K562 (cell line): ENCODE measurements around the gene ATE1. TPM values are rescaled to one million over a fixed set of nuclear protein-coding genes. Genes with fewer than 3 reads are reported as not detected.

Experiments used
- ATAC-seq: fragments of 200-7000 bp; cut with Tn5 transposase; 3 replicates; pipeline ENCODE4 v1.9.1; 2020; ENCODE audit warnings: moderate library complexity
- BruUV-seq: library from RNA; stranded (reverse); fragments of 400-500 nt; replicated peaks from 2 replicates; lab custom pipeline; 2021; lab: Mats Ljungman, UMichigan
- CTCF ChIA-PET: fragments of 300-600 bp; formaldehyde crosslinking; extraction: SDS; loops from one replicate; lab custom pipeline; 2021; ENCODE audit warnings: low intra/inter-chr PET ratio; lab: Yijun Ruan, JAX
- POLR2A ChIA-PET: fragments of 300-600, 350-650 bp; sonication (Branson Sonifier 250); formaldehyde crosslinking; extraction: SDS; loops from one replicate; lab custom pipeline; 2021; ENCODE audit warnings: antibody characterized with exemption, inconsistent platforms; lab: Yijun Ruan, JAX
- DNase-seq, 4 experiments: peaks; one replicate each; pipeline versions ENCODE4 v3.0.0 to v3.0.0-alpha.2; 2011 to 2018; ENCODE audit warnings: low spot score in 3 of 4, mixed read lengths in 3 of 4; ENCODE audit errors: extremely low read depth in 1 of 4
- FAIRE-seq: peaks from 2 replicates; lab custom pipeline; 2011; peaks lifted over from hg19 to GRCh38; lab: Jason Lieb, UNC
- H2AFZ ChIP-seq: 2 replicates; pipeline ENCODE4 v1.6.0; 2011; ENCODE audit warnings: low read depth, low read length, control low read depth, inconsistent platforms
- H3K27ac ChIP-seq: fragments of 200-600 bp; 3 replicates; pipeline ENCODE4 v1.8.0; 2011; ENCODE audit warnings: low read depth, mild to moderate bottlenecking, control low read depth, inconsistent platforms, low read length, moderate library complexity, mixed read lengths; ENCODE audit errors: extremely low read depth
- H3K27me3 ChIP-seq, 2 experiments: fragments of 300-600 bp in 1 of 2; 2 replicates in 1 of 2; 3 replicates in 1 of 2; pipeline versions ENCODE4 v1.6.0 to v1.8.0; 2011; ENCODE audit warnings: inconsistent platforms in 2 of 2, low read length in 2 of 2, mild to moderate bottlenecking in 1 of 2, mixed read lengths in 1 of 2, moderate library complexity in 1 of 2; ENCODE audit not compliant: control insufficient read depth in 2 of 2, insufficient read depth in 2 of 2
- H3K36me3 ChIP-seq: fragments of 300-600 bp; 3 replicates; pipeline ENCODE4 v1.8.0; 2011; ENCODE audit warnings: mild to moderate bottlenecking, low read length, inconsistent platforms; ENCODE audit not compliant: control insufficient read depth, insufficient read depth
- H3K4me1 ChIP-seq, 2 experiments: fragments of 200-600 bp in 1 of 2; replicated peaks in 1 of 2; 2 replicates in 1 of 2; 3 replicates in 1 of 2; pipeline versions ENCODE4 v1.5.1 to v1.8.0; 2011; ENCODE audit warnings: inconsistent platforms in 2 of 2, low read length in 2 of 2, mild to moderate bottlenecking in 1 of 2, mixed read lengths in 1 of 2, moderate library complexity in 1 of 2; ENCODE audit not compliant: control insufficient read depth in 2 of 2, insufficient read depth in 2 of 2
- H3K4me2 ChIP-seq: 2 replicates; pipeline ENCODE4 v1.6.1; 2011; ENCODE audit warnings: low read length, control low read depth, inconsistent platforms, mixed read lengths; ENCODE audit not compliant: insufficient read depth
- H3K4me3 ChIP-seq: fragments of 200-600 bp; sonication (generic), shearing (Covaris generic); 2 replicates; pipeline ENCODE4 v1.5.1; 2016; ENCODE audit warnings: control low read depth, inconsistent platforms
- H3K79me2 ChIP-seq: fragments of 200-600 bp; 3 replicates; pipeline ENCODE4 v1.8.0; 2011; ENCODE audit warnings: low read length, inconsistent platforms; ENCODE audit not compliant: control insufficient read depth, insufficient read depth
- H3K9ac ChIP-seq, 2 experiments: 2 replicates each; pipeline versions ENCODE4 v1.6.0 to v1.6.1; 2011; ENCODE audit warnings: low read depth in 2 of 2, low read length in 2 of 2, control low read depth in 1 of 2, inconsistent platforms in 1 of 2, mild to moderate bottlenecking in 1 of 2, mixed read lengths in 1 of 2; ENCODE audit not compliant: insufficient read depth in 1 of 2
- H3K9me1 ChIP-seq: one replicate; pipeline ENCODE4 v1.6.0; 2011; ENCODE audit warnings: inconsistent platforms, mild to moderate bottlenecking, low read length, moderate library complexity; ENCODE audit not compliant: control insufficient read depth, insufficient read depth
- H3K9me3 ChIP-seq: replicated peaks from 2 replicates; pipeline ENCODE4 v1.5.1; 2011; ENCODE audit warnings: low read depth, low read length, inconsistent platforms; ENCODE audit not compliant: control insufficient read depth, insufficient read depth
- H4K20me1 ChIP-seq: replicated peaks from 2 replicates; pipeline ENCODE4 v1.6.1; 2011; ENCODE audit warnings: low read length, inconsistent platforms, mixed read lengths; ENCODE audit not compliant: control insufficient read depth, insufficient read depth
- CBX2 ChIP-seq: fragments of 200-600 bp; sonication (generic); IDR thresholded peaks from one replicate; pipeline ENCODE4 v1.6.1; 2012; ENCODE audit warnings: mild to moderate bottlenecking, low read length, inconsistent platforms; ENCODE audit not compliant: insufficient read depth, poor library complexity, severe bottlenecking
- ILK ChIP-seq: fragments of 450-650 bp; IDR thresholded peaks from 2 replicates; pipeline ENCODE4 v1.6.1; 2016; ENCODE audit warnings: missing genetic modification characterization, low read depth, mild to moderate bottlenecking, missing compliant biosample characterization, moderate library complexity, borderline replicate concordance
- KLF13 ChIP-seq: fragments of 450-650 bp; IDR thresholded peaks from 2 replicates; pipeline ENCODE4 v1.6.1; 2016; ENCODE audit warnings: missing genetic modification characterization, low read depth, mild to moderate bottlenecking, missing compliant biosample characterization, moderate library complexity, borderline replicate concordance
- MYNN ChIP-seq, 2 experiments: sonication (generic); formaldehyde crosslinking in 1 of 2; IDR thresholded peaks; 2 replicates each; pipeline versions ENCODE4 v1.5.0 to v1.6.1; 2016 to 2020; ENCODE audit warnings: antibody characterized with exemption in 1 of 2, missing genetic modification reagents in 1 of 2
- NFRKB ChIP-seq: fragments of 450-650 bp; IDR thresholded peaks from 2 replicates; pipeline ENCODE4 v1.6.1; 2016; ENCODE audit warnings: low read depth
- TFAM ChIP-seq: fragments of 250-450 bp; sonication (Bioruptor Pico); conservative IDR thresholded peaks from 2 replicates; pipeline ENCODE4 v1.5.0; 2021; ENCODE audit warnings: mild to moderate bottlenecking, moderate library complexity
- ZEB2 ChIP-seq: fragments of 450-650 bp; IDR thresholded peaks from 2 replicates; pipeline ENCODE4 v1.6.1; 2016
- ZNF12 ChIP-seq: sonication (generic); formaldehyde crosslinking; IDR thresholded peaks from 2 replicates; pipeline ENCODE4 v1.4.0; 2020; ENCODE audit warnings: mild to moderate bottlenecking, missing genetic modification reagents
- ZNF197 ChIP-seq: fragments of 200-800 bp; sonication (Bioruptor generic); IDR thresholded peaks from 2 replicates; pipeline ENCODE4 v1.6.1; 2016; ENCODE audit warnings: low read depth, missing genetic modification characterization, missing compliant biosample characterization
- ZNF311 ChIP-seq: fragments of 250-450 bp; sonication (Bioruptor Pico); IDR thresholded peaks from 2 replicates; pipeline ENCODE4 v1.4.0; 2020; ENCODE audit warnings: mild to moderate bottlenecking, moderate library complexity
- ZNF695 ChIP-seq: fragments of 450-650 bp; formaldehyde crosslinking; IDR thresholded peaks from 2 replicates; pipeline ENCODE4 v1.4.0; 2020; ENCODE audit warnings: mild to moderate bottlenecking, moderate library complexity
- WGBS: fragments of 100-300 bp; shearing (Covaris generic); methylation state at CpG from one replicate; pipeline ENCODE4 v1.1.6; 2016; ENCODE audit warnings: low coverage, mixed read lengths; ENCODE audit not compliant: insufficient coverage; ENCODE audit errors: missing lambda C conversion rate; 5-methylcytosine and 5-hydroxymethylcytosine counted together
- in situ Hi-C: fragments of 300-500 bp; cut with MboI; formaldehyde crosslinking; loops from 4 replicates; pipeline ENCODE4 v1.15.0; 2018; ENCODE audit warnings: inconsistent platforms, mixed read lengths
- intact Hi-C: fragments of 100-400 bp; cut with micrococcal nuclease; formaldehyde crosslinking; loops from 2 replicates; pipeline ENCODE4 v1.14.2; 2022
- polyA plus RNA-seq, 8 experiments: library from polyadenylated mRNA; depleted of rRNA in 4 of 8; stranded (reverse) in 5 of 8; unstranded in 3 of 8; fragments of >200 nt; fragmentation: Nextera tagmentation in 2 of 8; fragmentation: Illumina TruSeq in 1 of 8; extraction: Ambion mirVana in 2 of 8; extraction: Trizol in 1 of 8; gene quantifications; 2 replicates each; pipeline versions ENCODE4 v1.2.1 to v1.2.3, GENCODE V29; 2011 to 2014; ENCODE audit warnings: inconsistent platforms in 1 of 8, missing spikeins in 1 of 8
- total RNA-seq, 7 experiments: library from RNA; depleted of rRNA in 6 of 7; stranded (reverse); fragments of >200 nt in 6 of 7; fragmentation: Illumina TruSeq in 2 of 7; extraction: Trizol in 2 of 7; gene quantifications; 2 replicates each; pipeline versions ENCODE4 v1.2.1 to v1.2.3, GENCODE V29; 2011 to 2021; ENCODE audit warnings: low replicate concordance in 1 of 7
- TF ChIP-seq, protein P1 (sequence below): fragments of 250-450 bp; sonication (Bioruptor Pico); IDR thresholded peaks from 2 replicates; pipeline ENCODE4 v1.5.0; 2021; ENCODE audit warnings: mild to moderate bottlenecking, borderline replicate concordance
- TF ChIP-seq, protein P2 (sequence below): sonication (generic); formaldehyde crosslinking; IDR thresholded peaks from 2 replicates; pipeline ENCODE4 v1.8.0; 2023; ENCODE audit warnings: mild to moderate bottlenecking, missing genetic modification reagents

ATE1 gene
- total and polyA plus RNA-seq, 9 of the 15 experiments (the other 6 are each of a cell fraction or from before 2014, with no cell fraction given): 3.0 to 14.2 (median 8.8) TPM

DNA sequence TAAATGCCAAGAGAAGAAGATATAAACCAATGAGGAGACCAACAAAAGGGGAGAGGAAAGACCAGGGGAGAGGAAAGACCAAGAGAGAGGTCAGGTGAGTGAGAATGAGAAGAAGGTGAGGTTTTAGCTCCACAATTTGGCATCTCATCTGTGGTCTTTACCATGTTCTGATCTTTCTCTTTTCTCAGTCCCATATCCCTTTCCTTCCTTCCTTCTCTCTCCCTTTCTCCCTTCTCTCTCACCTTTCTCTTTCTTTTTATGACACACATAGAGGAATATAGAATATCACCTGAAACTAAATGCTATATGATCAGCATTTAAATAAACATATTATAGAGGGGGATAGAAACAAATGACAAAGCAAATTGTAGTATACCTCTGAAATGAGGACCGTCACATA is 57.4 kb downstream of the ATE1 start (continued):
- TF ChIP-seq, protein P1, sequence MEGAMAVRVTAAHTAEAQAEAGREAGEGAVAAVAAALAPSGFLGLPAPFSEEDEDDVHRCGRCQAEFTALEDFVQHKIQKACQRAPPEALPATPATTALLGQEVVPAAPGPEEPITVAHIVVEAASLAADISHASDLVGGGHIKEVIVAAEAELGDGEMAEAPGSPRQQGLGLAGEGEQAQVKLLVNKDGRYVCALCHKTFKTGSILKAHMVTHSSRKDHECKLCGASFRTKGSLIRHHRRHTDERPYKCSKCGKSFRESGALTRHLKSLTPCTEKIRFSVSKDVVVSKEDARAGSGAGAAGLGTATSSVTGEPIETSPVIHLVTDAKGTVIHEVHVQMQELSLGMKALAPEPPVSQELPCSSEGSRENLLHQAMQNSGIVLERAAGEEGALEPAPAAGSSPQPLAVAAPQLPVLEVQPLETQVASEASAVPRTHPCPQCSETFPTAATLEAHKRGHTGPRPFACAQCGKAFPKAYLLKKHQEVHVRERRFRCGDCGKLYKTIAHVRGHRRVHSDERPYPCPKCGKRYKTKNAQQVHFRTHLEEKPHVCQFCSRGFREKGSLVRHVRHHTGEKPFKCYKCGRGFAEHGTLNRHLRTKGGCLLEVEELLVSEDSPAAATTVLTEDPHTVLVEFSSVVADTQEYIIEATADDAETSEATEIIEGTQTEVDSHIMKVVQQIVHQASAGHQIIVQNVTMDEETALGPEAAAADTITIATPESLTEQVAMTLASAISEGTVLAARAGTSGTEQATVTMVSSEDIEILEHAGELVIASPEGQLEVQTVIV: no peak
- no peak for TF ChIP-seq ZNF695 (CRISPR knock-in tag)

DNA sequence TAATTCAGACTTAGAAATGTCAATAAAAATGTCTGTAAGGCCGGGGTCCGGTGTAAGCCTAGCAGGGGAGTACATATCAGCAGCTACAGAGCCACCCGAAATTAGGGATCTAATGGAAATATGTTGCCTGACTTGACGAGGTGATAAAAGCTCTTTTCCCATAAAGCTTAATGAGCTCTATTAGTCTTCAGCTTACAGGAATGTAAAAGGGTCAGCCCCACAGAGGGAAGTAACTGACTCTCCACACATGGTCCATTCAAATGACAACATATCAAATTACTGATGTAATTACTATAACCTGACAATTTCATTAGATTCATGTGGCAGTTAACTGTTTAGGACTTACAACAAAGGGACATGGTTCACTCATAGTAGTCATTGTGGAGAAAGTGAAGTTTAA is 62.3 kb downstream of the ATE1 start:
- intact Hi-C loops (no loop called here), in situ Hi-C loops (no loop called here)
- ChIA-PET POLR2A (interaction anchor here (0.5 to 1.1 kb wide), 2 partner anchors 9 to 78 kb away, joined by 3 to 5 read pairs; no protein-coding TSS in a partner anchor), CTCF (no interaction called here)
- FAIRE-seq: no peak
- no peak overlapping the region for H3K4me3 ChIP-seq
- WGBS: 89% methylated on average over 4 of the region's 4 CpGs
- H3K36me3 ChIP-seq: peaks cover 6% of the 10 kb centered on the region; the same call in 1 of the 3 replicates
- no peak overlapping the region for H2AFZ ChIP-seq
- H3K79me2 ChIP-seq: no peaks in the 10 kb centered on the region
- no peaks in the 10 kb centered on the region for H4K20me1 ChIP-seq
- no peak for TF ChIP-seq ZNF197
- TF ChIP-seq CBX2: no peak
- TF ChIP-seq KLF13: no peak
- TF ChIP-seq ILK: no peak
- TF ChIP-seq, protein P2, sequence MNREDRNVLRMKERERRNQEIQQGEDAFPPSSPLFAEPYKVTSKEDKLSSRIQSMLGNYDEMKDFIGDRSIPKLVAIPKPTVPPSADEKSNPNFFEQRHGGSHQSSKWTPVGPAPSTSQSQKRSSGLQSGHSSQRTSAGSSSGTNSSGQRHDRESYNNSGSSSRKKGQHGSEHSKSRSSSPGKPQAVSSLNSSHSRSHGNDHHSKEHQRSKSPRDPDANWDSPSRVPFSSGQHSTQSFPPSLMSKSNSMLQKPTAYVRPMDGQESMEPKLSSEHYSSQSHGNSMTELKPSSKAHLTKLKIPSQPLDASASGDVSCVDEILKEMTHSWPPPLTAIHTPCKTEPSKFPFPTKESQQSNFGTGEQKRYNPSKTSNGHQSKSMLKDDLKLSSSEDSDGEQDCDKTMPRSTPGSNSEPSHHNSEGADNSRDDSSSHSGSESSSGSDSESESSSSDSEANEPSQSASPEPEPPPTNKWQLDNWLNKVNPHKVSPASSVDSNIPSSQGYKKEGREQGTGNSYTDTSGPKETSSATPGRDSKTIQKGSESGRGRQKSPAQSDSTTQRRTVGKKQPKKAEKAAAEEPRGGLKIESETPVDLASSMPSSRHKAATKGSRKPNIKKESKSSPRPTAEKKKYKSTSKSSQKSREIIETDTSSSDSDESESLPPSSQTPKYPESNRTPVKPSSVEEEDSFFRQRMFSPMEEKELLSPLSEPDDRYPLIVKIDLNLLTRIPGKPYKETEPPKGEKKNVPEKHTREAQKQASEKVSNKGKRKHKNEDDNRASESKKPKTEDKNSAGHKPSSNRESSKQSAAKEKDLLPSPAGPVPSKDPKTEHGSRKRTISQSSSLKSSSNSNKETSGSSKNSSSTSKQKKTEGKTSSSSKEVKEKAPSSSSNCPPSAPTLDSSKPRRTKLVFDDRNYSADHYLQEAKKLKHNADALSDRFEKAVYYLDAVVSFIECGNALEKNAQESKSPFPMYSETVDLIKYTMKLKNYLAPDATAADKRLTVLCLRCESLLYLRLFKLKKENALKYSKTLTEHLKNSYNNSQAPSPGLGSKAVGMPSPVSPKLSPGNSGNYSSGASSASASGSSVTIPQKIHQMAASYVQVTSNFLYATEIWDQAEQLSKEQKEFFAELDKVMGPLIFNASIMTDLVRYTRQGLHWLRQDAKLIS: no peak
- no peak for TF ChIP-seq ZNF311 (CRISPR knock-in tag)
- TF ChIP-seq TFAM (CRISPR knock-in tag): no peak
- TF ChIP-seq NFRKB: no peak
- TF ChIP-seq MYNN (IDR thresholded peaks at IDR 0.05): no peak
- no peak for TF ChIP-seq MYNN (CRISPR knock-in tag; IDR thresholded peaks at IDR 0.05)
- TF ChIP-seq ZEB2: no peak
- TF ChIP-seq ZNF12 (CRISPR knock-in tag): no peak
- H3K9me1 ChIP-seq: no peaks in the 10 kb centered on the region
- no peak for ATAC-seq
- H3K4me1 ChIP-seq: no peaks in the 10 kb centered on the region
- DNase-seq: no peak
- H3K27ac ChIP-seq: no peak overlapping the region
- no peak overlapping the region for H3K9ac ChIP-seq
- BruUV-seq: no TSS peak
- H3K27me3 ChIP-seq: no peaks in the 10 kb centered on the region
- no peaks in the 10 kb centered on the region for H3K9me3 ChIP-seq
- H3K4me2 ChIP-seq: no peak overlapping the region
